ENCODE results near the gene SEC22A.

The SEC22A gene

DNA sequence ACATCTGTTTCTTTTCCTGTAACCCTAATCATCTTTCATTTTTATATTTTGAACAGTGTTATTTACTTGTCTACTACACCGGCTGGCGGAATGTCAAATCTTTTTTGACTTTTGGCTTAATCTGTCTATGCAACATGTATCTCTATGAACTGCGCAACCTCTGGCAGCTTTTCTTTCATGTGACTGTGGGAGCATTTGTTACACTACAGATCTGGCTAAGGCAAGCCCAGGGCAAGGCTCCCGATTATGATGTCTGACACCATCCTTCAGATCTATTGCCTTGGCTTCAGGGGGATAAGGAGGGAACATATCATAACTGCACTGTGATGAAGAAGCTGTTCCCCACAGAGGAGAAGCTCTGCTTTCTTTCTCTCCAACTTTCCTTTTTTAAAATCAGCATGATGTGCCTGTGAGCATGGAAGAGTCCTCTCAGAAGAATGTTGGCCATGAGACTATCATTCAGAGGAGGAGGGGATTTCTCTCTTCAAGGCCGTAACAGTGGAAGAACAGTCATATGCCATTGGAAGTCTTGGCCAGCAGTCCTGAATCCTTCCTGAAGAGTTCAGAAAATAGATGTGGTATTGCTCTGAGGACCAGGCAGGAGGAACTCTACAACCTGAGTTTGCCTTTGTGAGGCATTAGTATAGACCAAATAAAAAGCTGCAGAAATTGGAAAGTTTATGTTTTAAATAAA, 69.9 kb downstream of the SEC22A start:
- Histone ChIP-seq H3K27me3 (ENCODE audit: control insufficient read depth, insufficient read depth, low read length) (no peaks in the 10 kb centered on the region), H3K9me3 (ENCODE audit: control insufficient read depth, low read length) (no peaks in the 10 kb centered on the region), H3K4me1 (no peaks in the 10 kb centered on the region), H3K4me2 (ENCODE audit: low read length) (no peak overlapping the region), H3K79me2 (no peaks in the 10 kb centered on the region), H3K9ac (no peak overlapping the region), H3K27ac (no peak overlapping the region), H3K36me3 (ENCODE audit: control insufficient read depth, insufficient read depth, low read length) (no peaks in the 10 kb centered on the region), H3K4me3 (ENCODE audit: low read depth, low read length) (no peak overlapping the region), H2AFZ (no peak overlapping the region)
- TF ChIP-seq, protein P1, sequence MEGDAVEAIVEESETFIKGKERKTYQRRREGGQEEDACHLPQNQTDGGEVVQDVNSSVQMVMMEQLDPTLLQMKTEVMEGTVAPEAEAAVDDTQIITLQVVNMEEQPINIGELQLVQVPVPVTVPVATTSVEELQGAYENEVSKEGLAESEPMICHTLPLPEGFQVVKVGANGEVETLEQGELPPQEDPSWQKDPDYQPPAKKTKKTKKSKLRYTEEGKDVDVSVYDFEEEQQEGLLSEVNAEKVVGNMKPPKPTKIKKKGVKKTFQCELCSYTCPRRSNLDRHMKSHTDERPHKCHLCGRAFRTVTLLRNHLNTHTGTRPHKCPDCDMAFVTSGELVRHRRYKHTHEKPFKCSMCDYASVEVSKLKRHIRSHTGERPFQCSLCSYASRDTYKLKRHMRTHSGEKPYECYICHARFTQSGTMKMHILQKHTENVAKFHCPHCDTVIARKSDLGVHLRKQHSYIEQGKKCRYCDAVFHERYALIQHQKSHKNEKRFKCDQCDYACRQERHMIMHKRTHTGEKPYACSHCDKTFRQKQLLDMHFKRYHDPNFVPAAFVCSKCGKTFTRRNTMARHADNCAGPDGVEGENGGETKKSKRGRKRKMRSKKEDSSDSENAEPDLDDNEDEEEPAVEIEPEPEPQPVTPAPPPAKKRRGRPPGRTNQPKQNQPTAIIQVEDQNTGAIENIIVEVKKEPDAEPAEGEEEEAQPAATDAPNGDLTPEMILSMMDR (IDR thresholded peaks at IDR 0.05), result no peak

DNA sequence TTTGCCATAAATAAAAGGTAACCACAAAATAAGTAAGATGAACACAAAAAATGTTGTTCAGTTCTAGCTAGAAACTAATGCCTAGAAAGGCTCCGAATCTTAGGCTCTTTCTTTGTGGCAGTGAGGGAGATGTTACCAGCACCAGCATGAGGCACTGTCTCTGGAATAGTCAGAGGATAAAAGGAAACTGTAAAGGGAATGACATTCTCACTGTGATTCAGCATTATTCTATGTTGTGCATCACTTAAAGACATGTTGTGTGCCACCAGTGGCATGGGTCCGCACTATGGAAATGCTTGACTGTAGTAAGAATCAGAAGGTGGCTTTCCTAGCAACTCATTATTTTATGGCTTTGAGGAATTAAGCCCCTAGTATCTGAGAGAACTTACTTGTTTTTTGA, 70.8 kb downstream of the SEC22A start:
- Histone ChIP-seq H3K9me3 (ENCODE audit: control insufficient read depth, low read length) (no peaks in the 10 kb centered on the region), H3K4me2 (ENCODE audit: low read length) (no peak overlapping the region), H2AFZ (no peak overlapping the region), H3K27me3 (ENCODE audit: control insufficient read depth, insufficient read depth, low read length) (no peaks in the 10 kb centered on the region), H3K9ac (no peak overlapping the region), H3K27ac (no peak overlapping the region), H3K4me3 (ENCODE audit: low read depth, low read length) (no peak overlapping the region), H3K4me1 (no peaks in the 10 kb centered on the region), H3K79me2 (no peaks in the 10 kb centered on the region), H3K36me3 (ENCODE audit: control insufficient read depth, insufficient read depth, low read length) (no peaks in the 10 kb centered on the region)
- TF ChIP-seq, protein P1 (IDR thresholded peaks at IDR 0.05), result no peak

DNA sequence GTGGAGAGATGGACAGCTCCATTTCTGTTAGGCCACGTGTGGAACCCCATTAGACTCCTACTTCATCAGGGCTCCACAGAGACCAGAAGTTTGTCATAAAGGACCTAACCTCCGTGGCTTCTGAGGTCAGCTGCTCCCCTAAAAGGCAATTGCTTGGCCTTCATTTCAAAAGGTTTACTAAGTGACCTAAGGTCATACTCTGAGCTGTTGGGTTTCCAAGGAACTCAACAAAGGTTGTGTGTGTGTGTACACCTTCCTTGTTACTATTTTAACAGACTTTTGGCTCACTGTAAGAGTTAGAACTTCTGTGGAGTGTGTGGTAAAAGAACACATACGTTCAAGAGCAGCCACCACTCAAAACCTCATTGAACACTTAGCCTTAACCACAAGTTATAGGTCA, 73.9 kb downstream of the SEC22A start:
- Histone ChIP-seq H3K4me3 (ENCODE audit: low read depth, low read length) (no peak overlapping the region), H3K36me3 (ENCODE audit: control insufficient read depth, insufficient read depth, low read length) (no peaks in the 10 kb centered on the region), H3K27me3 (ENCODE audit: control insufficient read depth, insufficient read depth, low read length) (no peaks in the 10 kb centered on the region), H3K27ac (no peak overlapping the region), H3K9me3 (ENCODE audit: control insufficient read depth, low read length) (no peaks in the 10 kb centered on the region), H3K4me2 (ENCODE audit: low read length) (no peak overlapping the region), H3K9ac (no peak overlapping the region), H2AFZ (no peak overlapping the region), H3K79me2 (no peaks in the 10 kb centered on the region), H3K4me1 (no peaks in the 10 kb centered on the region)
- TF ChIP-seq, protein P1 (IDR thresholded peaks at IDR 0.05), result no peak

DNA sequence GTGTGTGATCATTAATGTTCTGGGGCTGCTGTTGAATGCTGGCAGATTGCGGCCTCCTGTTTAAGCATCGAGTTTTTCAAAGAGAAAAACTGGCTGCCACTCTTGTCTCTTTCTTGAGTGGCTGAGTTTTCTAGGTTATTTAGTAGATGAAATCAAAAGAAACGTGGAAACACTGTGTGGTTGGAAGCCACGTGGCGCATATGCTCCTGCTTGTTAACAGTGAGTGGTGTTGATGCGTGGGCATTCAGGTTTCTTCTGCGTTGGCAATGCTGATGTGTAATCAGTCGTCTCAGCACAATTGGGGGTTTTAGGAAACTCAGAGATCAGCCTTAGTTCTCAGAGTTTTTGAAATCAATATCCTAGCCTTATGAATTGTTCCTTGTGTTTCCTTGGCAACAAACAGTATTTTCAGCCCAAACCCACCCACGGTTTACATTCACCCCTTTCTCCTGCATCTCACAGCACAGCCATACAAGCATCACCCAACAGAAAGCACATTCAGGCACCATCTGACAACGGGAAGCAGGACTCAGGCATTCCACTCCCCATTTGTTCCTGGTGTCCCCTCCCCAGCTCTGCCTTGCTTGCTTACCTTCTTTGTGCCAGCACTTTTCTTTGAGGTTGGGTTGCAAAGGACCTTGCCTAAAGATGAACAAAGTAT, 74.7 kb downstream of the SEC22A start:
- Histone ChIP-seq H2AFZ (no peak overlapping the region), H3K4me3 (ENCODE audit: low read depth, low read length) (no peak overlapping the region), H3K4me2 (ENCODE audit: low read length) (no peak overlapping the region), H3K36me3 (ENCODE audit: control insufficient read depth, insufficient read depth, low read length) (no peaks in the 10 kb centered on the region), H3K9ac (no peak overlapping the region), H3K27me3 (ENCODE audit: control insufficient read depth, insufficient read depth, low read length) (no peaks in the 10 kb centered on the region), H3K79me2 (no peaks in the 10 kb centered on the region), H3K27ac (no peak overlapping the region), H3K4me1 (no peaks in the 10 kb centered on the region), H3K9me3 (ENCODE audit: control insufficient read depth, low read length) (no peaks in the 10 kb centered on the region)
- TF ChIP-seq, protein P1 (IDR thresholded peaks at IDR 0.05), result no peak

DNA sequence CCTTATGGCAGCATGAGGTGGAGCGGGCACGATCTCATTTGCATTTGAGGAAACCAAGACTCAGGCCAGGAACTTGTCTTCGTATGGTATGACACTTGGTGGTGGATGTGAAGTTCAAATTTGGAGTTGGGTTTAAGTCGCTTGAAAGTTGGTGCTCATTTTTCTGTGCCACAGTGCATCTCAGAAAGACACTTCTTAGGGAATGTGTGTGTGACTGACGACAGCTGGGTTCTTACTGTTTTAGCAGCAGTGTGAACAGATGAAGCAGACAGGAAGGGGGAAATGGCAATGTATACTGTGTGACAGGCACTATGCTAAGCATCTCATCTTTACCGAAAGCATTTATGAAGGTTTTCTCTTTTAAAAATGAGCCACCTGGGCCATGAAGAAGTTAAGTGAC, 75.4 kb downstream of the SEC22A start:
- Histone ChIP-seq H3K27ac (no peak overlapping the region), H3K4me2 (ENCODE audit: low read length) (no peak overlapping the region), H3K36me3 (ENCODE audit: control insufficient read depth, insufficient read depth, low read length) (no peaks in the 10 kb centered on the region), H3K4me3 (ENCODE audit: low read depth, low read length) (no peak overlapping the region), H3K4me1 (no peaks in the 10 kb centered on the region), H3K79me2 (no peaks in the 10 kb centered on the region), H2AFZ (no peak overlapping the region), H3K27me3 (ENCODE audit: control insufficient read depth, insufficient read depth, low read length) (no peaks in the 10 kb centered on the region), H3K9me3 (ENCODE audit: control insufficient read depth, low read length) (no peaks in the 10 kb centered on the region), H3K9ac (no peak overlapping the region)
- TF ChIP-seq, protein P1 (IDR thresholded peaks at IDR 0.05), result no peak
